Astrocyte of the cerebellum (primary cell): Measurements from ENCODE around the gene ACVR2B.
A peak's percentile ranks its signal among the peaks of the same experiment; 100 is the strongest.

Source experiments
- DNase-seq: peaks from one replicate; pipeline ENCODE4 v3.0.0-alpha.2; 2011; ENCODE audit warnings: low read depth
- H3K4me3 ChIP-seq: 2 replicates; pipeline ENCODE4 v1.5.1; 2011; ENCODE audit warnings: mild to moderate bottlenecking, low read depth, low read length, moderate library complexity
- in situ Hi-C: cut with HindIII; loops from 2 replicates; pipeline ENCODE4 v1.10.0; 2017; ENCODE audit warnings: low sequenced_read_pairs
- TF ChIP-seq, protein P1 (sequence below): IDR thresholded peaks from 2 replicates; pipeline ENCODE4 v1.5.1; 2012; ENCODE audit warnings: low read length, low read depth, moderate library complexity, mild to moderate bottlenecking; ENCODE audit errors: missing control alignments

The ACVR2B gene

DNA sequence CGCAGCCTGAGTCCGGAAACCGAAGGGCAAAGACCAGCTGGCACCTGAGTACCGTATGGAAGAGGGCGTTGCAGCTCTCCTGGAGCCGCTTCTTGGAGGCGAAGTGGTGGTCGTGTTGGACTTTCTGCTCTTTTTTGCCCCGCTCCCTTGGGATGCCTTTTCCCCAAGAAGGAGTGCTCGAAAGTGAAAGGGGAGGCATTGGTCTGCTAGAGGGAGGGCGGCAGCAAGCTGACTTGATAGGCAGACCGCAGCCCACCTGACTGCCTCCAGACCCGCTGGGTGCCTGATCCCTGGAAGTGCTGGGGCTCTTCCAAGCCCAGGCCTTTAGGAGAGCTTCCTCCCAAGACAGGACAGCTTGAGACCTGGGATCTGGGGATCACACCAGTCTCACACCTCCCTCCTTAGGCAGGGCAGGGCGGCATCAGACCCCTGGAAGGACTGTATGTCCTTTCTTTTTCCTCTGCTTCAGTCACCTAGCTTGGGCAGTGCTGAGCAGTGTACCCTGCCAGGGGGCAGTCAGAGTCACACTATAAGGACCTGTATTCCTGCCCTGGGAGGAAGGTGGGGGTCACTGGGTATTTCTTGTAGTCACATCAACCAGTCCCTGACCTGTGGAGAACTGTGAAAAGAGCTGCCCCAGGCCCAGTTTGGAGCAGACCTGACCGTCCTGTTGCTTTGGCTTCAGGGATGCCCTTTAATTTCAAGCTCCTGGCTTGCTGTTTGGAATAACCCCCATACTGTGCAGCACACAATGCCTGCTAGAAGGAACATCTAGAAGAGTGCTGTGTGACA is 2.1 kb downstream of the ACVR2B start:
- TF ChIP-seq, protein P1, sequence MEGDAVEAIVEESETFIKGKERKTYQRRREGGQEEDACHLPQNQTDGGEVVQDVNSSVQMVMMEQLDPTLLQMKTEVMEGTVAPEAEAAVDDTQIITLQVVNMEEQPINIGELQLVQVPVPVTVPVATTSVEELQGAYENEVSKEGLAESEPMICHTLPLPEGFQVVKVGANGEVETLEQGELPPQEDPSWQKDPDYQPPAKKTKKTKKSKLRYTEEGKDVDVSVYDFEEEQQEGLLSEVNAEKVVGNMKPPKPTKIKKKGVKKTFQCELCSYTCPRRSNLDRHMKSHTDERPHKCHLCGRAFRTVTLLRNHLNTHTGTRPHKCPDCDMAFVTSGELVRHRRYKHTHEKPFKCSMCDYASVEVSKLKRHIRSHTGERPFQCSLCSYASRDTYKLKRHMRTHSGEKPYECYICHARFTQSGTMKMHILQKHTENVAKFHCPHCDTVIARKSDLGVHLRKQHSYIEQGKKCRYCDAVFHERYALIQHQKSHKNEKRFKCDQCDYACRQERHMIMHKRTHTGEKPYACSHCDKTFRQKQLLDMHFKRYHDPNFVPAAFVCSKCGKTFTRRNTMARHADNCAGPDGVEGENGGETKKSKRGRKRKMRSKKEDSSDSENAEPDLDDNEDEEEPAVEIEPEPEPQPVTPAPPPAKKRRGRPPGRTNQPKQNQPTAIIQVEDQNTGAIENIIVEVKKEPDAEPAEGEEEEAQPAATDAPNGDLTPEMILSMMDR, result no peak
- in situ Hi-C loops, result no loop called here
- no peak for DNase-seq
- H3K4me3 ChIP-seq, result peak overlapping the region; percentile 55

DNA sequence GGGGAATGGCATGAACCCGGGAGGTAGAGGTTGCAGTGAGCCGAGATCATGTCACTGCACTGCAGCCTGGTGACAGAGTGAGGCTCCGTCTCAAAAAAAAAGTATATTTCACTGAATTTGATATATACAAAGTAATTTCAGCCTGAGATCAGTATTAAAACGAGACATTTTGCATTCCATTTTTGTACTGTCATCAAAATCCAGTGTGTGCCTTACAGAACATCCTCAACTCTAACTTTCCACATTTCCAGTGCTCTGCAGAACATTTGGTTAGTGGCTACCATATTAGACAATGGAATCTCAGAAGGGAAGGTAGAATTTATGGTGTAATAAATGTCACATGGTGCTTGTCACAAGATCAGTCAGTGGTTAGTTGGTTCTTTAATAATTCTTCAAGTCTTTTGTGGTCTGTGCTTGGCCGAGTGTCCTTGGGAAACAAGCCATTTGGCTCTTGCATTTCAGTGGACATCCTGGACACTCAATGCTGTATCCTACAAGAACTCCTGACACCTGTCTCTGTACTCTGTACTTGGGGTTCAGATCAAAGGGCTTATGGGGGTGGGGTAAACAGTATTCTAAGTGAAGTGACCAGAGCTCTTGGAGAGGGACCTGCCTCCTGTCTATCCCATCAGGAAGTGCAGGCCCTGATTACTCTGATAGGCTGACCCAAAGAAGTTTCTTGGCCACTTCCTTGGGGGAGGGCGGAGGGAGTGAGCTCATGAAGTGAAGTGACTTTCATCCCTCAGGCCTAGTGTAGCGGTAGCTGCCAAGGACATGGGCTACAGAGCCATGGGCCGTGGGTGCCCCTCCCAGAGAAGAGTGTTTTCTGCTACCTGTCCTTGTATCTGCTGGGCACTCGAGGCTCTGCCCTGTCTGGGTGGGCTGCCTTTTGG is 3.7 kb downstream of the ACVR2B start:
- H3K4me3 ChIP-seq, result no peak overlapping the region
- DNase-seq, result no peak
- TF ChIP-seq, protein P1, result no peak
- in situ Hi-C loops, result no loop called here

DNA sequence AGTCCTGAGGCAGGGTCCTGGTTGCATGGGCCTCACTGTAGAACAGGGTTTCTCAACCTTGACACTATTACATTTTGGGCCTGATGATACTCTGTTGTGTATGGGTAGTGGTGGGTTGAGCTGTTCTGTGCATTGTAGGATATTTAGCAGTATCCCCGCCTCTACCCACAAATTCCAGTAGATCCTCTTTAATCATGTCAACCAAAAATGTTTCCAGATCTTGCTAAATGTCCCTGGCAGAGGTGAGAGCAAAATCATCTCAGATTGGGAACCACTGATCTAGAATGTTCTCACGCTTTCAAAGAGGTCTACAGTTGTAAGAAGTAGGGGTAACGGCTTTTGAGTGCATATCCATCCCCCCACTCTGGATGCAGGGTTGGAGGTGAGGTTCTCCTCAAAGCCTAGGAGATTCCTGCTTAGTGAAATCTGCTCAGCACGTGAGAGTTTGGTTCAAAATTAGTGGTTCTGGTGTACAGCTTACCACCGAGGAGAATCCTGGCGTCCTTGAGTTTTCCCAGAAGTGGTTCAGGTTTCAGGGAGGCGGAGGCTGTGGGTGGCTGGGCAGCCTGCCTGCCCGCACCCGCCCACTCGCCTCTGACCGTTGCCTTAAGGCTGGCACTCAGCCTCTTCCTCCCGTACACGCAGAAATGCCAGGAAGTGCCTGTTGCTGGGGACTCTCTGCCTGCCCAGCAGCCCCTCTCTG is 5.3 kb downstream of the ACVR2B start:
- TF ChIP-seq, protein P1, result no peak
- peak; percentile 31 for DNase-seq
- no peak overlapping the region for H3K4me3 ChIP-seq
- in situ Hi-C loops, result no loop called here

DNA sequence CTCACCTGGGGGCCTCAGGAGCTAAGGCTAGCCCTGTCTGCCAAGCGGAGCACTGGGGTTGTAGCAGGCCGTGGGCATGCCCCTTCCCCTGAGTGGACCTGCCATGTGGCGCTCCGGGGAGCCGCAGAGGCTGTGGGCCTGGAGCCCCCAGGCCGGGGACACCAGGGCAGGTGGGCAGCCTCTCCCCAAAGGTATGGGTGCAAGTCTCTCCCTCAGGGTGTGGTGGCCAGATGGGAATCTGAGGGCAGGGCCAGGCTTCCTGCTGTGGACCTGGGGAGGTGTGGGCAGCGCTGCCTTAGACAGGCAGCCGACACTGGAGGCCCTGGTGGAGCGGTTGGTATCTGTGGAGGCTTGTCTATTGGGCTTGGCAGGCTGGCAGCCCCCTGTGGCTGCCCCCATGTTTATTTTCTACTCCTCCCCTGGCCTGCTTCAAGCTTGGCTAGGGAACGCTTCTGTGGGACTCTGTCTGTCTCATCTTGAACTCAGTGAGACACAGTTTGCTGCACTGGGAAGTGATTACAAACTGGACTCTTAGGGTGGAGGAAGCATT is 5.9 kb downstream of the ACVR2B start:
- no peak overlapping the region for H3K4me3 ChIP-seq
- no peak for DNase-seq
- in situ Hi-C loops, result no loop called here
- TF ChIP-seq, protein P1, result no peak

DNA sequence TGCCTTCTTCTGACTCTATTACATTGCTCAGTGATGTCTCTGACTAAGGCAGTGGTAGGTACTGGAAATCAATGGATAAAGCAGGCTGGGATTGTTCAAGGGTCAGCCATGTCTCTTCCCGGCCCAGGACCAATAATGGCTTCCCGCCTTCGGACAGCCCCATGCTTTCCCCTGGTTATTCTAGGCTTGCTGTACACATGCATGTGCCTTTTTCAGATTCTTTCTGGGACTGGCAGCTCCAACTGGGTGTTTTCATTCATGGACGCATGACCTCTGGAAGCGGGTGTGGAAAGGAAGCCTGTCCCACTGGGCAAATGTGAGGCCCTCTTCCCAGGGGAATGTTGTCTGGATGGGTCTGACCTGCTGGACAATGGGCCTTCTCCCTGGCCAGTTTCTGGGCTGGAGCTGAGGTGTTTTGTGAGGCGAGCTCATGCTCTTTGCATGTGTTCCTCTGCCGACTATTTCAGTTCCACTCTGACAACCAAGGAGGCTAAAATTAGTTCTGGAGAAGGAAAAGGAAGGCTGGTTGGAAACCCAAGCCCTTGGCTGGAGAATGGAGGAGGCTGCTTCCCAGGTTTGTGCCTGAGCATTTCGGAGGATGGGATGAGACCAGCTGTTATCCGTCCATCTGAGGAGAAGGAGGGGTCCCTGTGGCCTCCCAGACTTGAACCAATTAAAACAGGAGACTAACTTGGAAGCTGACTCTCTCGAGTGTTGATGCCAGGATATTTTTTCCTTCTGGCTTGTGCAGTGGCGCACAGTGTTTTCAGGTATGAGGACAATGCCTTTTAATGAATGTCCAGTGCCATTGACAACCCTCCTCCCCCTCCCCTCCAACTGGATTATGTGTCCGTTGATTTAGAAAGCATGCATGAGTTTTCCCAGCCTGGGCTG is 6.9 kb downstream of the ACVR2B start:
- H3K4me3 ChIP-seq, result no peak overlapping the region
- in situ Hi-C loops, result no loop called here
- no peak for DNase-seq
- TF ChIP-seq, protein P1, result no peak
